ENCODE data around the gene MYO15A. TPM values are rescaled to one million over a fixed set of nuclear protein-coding genes. Genes with fewer than 3 reads are reported as not detected.
A peak's percentile ranks its signal among the peaks of the same experiment; 100 is the strongest.

The MYO15A gene, protein sequence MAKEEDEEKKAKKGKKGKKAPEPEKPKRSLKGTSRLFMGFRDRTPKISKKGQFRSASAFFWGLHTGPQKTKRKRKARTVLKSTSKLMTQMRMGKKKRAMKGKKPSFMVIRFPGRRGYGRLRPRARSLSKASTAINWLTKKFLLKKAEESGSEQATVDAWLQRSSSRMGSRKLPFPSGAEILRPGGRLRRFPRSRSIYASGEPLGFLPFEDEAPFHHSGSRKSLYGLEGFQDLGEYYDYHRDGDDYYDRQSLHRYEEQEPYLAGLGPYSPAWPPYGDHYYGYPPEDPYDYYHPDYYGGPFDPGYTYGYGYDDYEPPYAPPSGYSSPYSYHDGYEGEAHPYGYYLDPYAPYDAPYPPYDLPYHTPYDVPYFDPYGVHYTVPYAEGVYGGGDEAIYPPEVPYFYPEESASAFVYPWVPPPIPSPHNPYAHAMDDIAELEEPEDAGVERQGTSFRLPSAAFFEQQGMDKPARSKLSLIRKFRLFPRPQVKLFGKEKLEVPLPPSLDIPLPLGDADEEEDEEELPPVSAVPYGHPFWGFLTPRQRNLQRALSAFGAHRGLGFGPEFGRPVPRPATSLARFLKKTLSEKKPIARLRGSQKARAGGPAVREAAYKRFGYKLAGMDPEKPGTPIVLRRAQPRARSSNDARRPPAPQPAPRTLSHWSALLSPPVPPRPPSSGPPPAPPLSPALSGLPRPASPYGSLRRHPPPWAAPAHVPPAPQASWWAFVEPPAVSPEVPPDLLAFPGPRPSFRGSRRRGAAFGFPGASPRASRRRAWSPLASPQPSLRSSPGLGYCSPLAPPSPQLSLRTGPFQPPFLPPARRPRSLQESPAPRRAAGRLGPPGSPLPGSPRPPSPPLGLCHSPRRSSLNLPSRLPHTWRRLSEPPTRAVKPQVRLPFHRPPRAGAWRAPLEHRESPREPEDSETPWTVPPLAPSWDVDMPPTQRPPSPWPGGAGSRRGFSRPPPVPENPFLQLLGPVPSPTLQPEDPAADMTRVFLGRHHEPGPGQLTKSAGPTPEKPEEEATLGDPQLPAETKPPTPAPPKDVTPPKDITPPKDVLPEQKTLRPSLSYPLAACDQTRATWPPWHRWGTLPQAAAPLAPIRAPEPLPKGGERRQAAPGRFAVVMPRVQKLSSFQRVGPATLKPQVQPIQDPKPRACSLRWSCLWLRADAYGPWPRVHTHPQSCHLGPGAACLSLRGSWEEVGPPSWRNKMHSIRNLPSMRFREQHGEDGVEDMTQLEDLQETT (N-terminal part only)
- total RNA-seq (2014; rRNA removed; shearing (Covaris generic)) (0.23 and 0.98 TPM in 2 replicates), total RNA-seq (2022) (1.4 and 2.0 TPM in 2 replicates), Bru-seq, nascent RNA (percentile 18 among the genes with signal in this experiment), BruChase-seq, experiment 1, labeled RNA remaining after a 6-hour chase (percentile 19 among the genes with signal in this experiment), BruChase-seq, experiment 2, labeled RNA remaining after a 2-hour chase (percentile 18 among the genes with signal in this experiment)
- long read RNA-seq, partial matches to known transcripts: 2 of 11 reads
- long read RNA-seq, other reads (novel, unspliced or antisense): 9 of 11 reads

DNA sequence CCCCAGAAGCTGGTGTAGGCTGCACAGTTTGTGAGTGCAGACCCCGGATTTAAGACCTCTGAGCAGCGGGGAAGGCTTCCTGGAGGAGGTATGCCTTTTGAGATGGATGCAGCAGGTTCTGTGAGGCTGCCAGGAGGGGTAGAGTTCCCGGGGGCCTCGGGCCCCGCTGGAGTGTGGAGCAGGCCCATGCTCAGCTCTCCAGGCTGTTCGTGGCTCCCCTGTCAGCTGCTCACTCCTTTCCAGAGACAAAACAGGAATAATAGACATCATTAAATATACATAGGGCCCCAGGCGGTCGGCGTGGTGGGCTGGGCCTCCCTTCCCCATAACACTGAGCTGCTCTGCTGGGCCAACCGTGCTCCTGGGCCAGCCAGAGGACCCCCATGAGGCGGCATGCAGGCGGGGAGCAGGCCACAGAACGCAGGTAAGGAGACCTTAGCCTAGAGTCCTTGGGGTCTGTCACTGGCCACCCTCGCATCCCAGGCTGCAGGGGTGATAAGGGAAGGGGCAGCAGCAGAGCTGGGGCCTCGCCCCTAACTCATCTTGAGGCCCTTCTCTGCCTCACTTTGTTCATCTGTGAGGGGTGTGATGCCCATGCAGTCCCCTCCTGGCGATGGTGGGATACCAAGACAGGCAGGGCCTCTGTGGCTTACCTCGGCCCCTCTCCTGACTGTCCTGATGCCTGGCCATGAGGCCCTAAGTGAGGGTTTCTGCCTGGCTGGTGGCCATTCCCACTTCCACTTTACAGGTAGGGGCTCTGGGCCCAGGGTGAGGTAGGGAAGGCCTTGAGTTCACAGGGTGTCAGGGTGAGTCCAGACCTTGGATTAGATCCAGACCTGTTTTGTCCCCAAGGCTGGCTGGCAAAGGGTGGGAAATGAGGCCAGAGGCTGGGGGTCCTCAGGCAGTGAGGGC lies at the start of gene MYO15A:
TSS of gene MYO15A (plus strand) at position 356 of the 912 bp plus-strand sequence. CDS start 10,045 bp downstream, outside the sequence.
- no peaks in the 10 kb centered on the region for H4K20me1 ChIP-seq (ENCODE audit: insufficient read depth, low read length)
- H3K4me2 ChIP-seq (ENCODE audit: low read length): no peak within 1 kb of the TSS
- H3K4me3 ChIP-seq (ENCODE audit: low read depth, low read length, poor library complexity, severe bottlenecking): no peak within 1 kb of the TSS
- no peak for DNase-seq (ENCODE audit: low spot score)
- H3K9me3 ChIP-seq (ENCODE audit: low read length): no peaks in the 10 kb centered on the region
- no peaks in the 10 kb centered on the region for H3K79me2 ChIP-seq (ENCODE audit: insufficient read depth, low read depth, low read length)
- H2AFZ ChIP-seq (ENCODE audit: low read length): no peak within 1 kb of the TSS
- CTCF ChIA-PET (ENCODE audit: unreplicated experiment): no interaction called here
- no peaks in the 10 kb centered on the region for H3K36me3 ChIP-seq (ENCODE audit: insufficient read depth, low read length)
- BruUV-seq (replicated peaks): no TSS peak
- H3K9me2 ChIP-seq (ENCODE audit: insufficient read depth, low read length): no peaks in the 10 kb centered on the region
- POLR2A ChIA-PET: no interaction called here
- intact Hi-C loops (cut with micrococcal nuclease; ENCODE audit: unreplicated experiment): no loop called here
- H3K4me1 ChIP-seq (ENCODE audit: insufficient read depth, low read length, poor library complexity, severe bottlenecking): no peaks in the 10 kb centered on the region
- no peak for TF ChIP-seq EZH2phosphoT487 (IDR thresholded peaks at IDR 0.05; ENCODE audit: borderline replicate concordance, low read depth, low read length)
- TF ChIP-seq, protein P1, sequence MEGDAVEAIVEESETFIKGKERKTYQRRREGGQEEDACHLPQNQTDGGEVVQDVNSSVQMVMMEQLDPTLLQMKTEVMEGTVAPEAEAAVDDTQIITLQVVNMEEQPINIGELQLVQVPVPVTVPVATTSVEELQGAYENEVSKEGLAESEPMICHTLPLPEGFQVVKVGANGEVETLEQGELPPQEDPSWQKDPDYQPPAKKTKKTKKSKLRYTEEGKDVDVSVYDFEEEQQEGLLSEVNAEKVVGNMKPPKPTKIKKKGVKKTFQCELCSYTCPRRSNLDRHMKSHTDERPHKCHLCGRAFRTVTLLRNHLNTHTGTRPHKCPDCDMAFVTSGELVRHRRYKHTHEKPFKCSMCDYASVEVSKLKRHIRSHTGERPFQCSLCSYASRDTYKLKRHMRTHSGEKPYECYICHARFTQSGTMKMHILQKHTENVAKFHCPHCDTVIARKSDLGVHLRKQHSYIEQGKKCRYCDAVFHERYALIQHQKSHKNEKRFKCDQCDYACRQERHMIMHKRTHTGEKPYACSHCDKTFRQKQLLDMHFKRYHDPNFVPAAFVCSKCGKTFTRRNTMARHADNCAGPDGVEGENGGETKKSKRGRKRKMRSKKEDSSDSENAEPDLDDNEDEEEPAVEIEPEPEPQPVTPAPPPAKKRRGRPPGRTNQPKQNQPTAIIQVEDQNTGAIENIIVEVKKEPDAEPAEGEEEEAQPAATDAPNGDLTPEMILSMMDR (conservative IDR thresholded peaks at IDR 0.05; ENCODE audit: low read length): no peak
- H3K27ac ChIP-seq (ENCODE audit: low read depth, low read length, poor library complexity, severe bottlenecking): no peak within 1 kb of the TSS

- BruUV-seq (replicated peaks): no TSS peak
- Histone ChIP-seq H3K27ac (ENCODE audit: low read depth, low read length, poor library complexity, severe bottlenecking) (no peak overlapping the region), H2AFZ (ENCODE audit: low read length) (no peak overlapping the region), H3K9me2 (ENCODE audit: insufficient read depth, low read length) (no peaks in the 10 kb centered on the region), H3K36me3 (ENCODE audit: insufficient read depth, low read length) (peaks cover 51% of the 10 kb centered on the region), H3K9me3 (ENCODE audit: low read length) (no peaks in the 10 kb centered on the region), H4K20me1 (ENCODE audit: insufficient read depth, low read length) (no peaks in the 10 kb centered on the region), H3K4me2 (ENCODE audit: low read length) (no peak overlapping the region), H3K79me2 (ENCODE audit: insufficient read depth, low read depth, low read length) (no peaks in the 10 kb centered on the region), H3K4me3 (ENCODE audit: low read depth, low read length, poor library complexity, severe bottlenecking) (no peak overlapping the region), H3K4me1 (ENCODE audit: insufficient read depth, low read length, poor library complexity, severe bottlenecking) (peaks cover 7% of the 10 kb centered on the region)
- no peak for TF ChIP-seq EZH2phosphoT487 (IDR thresholded peaks at IDR 0.05; ENCODE audit: borderline replicate concordance, low read depth, low read length)
- TF ChIP-seq, protein P1 (conservative IDR thresholded peaks at IDR 0.05; ENCODE audit: low read length): no peak
- DNase-seq (ENCODE audit: low spot score): no peak
- ChIA-PET CTCF (ENCODE audit: unreplicated experiment) (no interaction called here), POLR2A (interaction anchor here (0.7 to 1.0 kb wide), 2 partner anchors 14 to 26 kb away, joined by 3 to 5 read pairs; no protein-coding TSS in a partner anchor)
- intact Hi-C loops (cut with micrococcal nuclease; ENCODE audit: unreplicated experiment): no loop called here
Measured at GRCh38 chr17:18059283-18059682, 49.3 kb upstream of the MYO15A start.
